GM19099 (cell line): Measurements from ENCODE around the gene GOLT1B.

Experiments
- POLR2A ChIP-seq: IDR thresholded peaks from 3 replicates; pipeline ENCODE4 v1.6.1; 2011; ENCODE audit warnings: low read depth; ENCODE audit not compliant: insufficient read length; ENCODE audit errors: extremely low read depth

Gene GOLT1B

DNA sequence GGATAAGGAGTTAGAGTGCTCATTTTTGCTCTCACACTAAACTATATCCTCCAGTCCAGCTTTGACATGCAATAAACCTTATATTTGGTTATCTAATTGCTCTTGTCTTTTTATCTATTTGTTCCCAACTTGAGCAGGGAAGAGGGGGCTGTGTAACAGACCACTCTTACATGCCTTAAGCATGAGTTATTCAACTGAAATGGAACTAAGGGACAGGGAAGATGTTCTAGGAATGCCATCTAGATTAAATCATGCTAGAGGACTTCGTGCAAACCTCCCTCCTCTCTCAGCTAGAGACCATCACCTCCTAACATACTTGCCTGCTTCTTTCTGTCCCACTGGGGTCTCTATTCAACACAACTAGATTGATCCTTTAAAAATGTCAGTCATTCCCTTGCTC lies 45.1 kb downstream of the GOLT1B start:
- TF ChIP-seq POLR2A: no peak

DNA sequence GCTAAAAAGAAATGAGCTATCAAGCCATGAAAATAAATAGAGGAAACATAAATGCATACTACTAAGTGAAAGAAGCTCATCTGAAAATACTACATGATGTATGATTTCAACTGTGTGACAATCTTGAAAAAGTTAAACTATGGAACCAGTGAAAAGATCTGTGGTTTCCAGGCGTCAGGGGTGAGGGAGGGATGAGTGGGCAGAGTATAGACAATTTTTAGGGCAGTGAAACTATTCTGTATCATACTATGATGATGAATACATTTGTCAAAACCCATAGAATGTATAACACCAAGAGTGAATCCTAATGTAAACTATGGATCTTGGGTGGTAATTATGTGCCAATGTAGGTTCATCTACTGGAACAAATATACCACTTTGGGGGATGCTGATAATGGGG lies 45.8 kb downstream of the GOLT1B start:
- TF ChIP-seq POLR2A: no peak

DNA sequence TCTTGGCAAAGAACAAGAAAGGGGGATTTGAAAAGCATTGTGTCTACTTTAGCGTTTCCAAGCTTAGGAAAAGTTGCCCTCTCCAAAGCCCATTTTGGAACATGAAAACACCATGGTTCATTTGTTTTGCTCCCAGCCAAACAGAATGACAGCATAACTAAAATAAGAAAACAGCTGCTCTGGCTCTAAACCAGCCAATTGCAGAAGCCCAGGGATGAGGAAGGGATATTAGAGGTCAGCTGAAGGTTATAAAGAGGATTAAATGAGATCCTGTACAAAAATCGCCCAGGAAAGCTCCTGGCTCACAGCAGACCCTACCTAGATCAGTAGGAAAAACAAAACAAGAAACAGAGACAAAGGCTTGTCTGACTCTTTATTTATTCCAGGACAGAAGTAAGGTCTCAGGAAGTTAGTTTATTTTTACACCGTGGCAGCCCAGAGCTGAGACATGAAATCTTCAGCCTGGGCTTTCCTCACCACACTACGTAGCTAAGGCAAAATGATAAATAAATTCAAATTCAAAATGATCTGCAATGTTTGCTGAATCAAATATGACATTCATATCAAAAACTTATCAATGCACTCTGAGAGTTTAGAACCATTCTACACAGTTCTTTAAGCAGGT lies 50.4 kb downstream of the GOLT1B start:
- no peak for TF ChIP-seq POLR2A

DNA sequence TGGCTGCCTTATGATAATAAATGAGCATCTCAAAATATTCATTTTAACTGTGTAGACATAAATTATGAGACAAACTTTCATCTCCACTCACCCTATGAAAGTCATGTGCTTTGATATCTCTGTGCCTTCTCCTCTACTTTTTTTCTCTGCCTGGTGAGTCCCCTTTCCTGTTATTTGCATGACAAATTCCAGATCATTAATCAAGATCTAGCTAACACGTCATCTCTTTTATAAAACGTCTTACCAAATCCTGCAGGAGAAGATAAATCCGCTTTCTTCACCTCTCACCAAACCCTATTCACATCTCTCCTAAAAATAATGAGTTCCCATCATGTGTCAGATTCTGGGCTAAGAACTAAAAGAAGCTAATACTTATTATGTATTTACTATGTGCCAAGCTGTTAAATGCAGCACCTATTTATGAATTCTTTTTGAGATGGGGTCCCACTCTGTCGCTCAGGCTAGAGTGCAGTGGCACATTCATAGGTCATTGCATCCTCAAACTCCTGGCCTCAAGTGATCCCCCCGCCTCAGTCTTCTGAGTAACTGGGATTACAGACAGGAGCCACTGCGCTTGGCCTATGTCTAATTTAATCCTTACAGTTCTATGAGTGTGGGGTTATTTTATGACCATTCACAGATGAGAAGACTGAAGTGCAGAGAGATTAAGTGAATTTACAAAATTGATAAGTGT lies 51.2 kb downstream of the GOLT1B start:
- TF ChIP-seq POLR2A: no peak

DNA sequence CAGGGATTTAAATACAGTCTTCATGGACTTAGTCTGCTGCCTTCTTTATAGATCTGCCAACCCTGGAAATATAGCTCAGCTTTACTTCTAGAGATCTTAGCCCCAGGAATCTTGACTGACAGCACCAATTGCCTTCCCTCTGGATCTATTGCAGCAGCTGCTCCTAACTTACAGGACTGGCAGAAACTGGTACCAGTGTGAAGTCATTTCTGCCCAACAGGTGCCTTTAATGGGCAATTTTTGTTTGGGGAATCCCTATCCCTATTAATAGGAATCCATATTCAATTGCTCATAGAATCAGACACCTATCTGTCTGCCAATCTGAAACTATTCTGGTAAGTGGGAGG lies 51.7 kb downstream of the GOLT1B start:
- no peak for TF ChIP-seq POLR2A

DNA sequence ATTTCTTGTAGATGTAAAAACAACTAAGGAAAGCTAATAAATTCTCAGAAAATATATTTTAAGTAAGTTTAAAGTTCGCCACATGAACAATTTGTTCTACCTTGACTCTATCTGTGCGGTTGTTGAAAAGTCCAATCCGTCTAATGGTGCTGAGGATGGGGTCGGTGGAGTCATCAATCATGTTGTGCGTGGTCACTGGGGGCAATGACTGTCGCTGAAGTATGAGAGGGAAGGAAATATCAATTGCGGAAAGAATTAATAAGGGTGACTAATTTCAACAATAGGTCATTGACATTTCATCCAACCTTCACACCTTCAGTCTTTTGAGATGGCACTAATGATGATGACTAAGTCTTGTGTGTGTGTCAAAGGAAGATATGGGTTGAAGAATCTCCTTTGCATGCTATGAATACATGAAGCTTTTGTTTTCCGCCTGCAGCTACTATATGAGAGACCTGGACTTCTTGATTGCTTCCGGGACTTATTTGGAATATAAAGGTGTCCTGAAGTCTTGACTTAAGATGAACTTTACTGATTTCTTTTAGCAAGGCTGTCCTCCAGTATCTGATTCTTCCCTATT lies 56.6 kb downstream of the GOLT1B start:
- TF ChIP-seq POLR2A: no peak

DNA sequence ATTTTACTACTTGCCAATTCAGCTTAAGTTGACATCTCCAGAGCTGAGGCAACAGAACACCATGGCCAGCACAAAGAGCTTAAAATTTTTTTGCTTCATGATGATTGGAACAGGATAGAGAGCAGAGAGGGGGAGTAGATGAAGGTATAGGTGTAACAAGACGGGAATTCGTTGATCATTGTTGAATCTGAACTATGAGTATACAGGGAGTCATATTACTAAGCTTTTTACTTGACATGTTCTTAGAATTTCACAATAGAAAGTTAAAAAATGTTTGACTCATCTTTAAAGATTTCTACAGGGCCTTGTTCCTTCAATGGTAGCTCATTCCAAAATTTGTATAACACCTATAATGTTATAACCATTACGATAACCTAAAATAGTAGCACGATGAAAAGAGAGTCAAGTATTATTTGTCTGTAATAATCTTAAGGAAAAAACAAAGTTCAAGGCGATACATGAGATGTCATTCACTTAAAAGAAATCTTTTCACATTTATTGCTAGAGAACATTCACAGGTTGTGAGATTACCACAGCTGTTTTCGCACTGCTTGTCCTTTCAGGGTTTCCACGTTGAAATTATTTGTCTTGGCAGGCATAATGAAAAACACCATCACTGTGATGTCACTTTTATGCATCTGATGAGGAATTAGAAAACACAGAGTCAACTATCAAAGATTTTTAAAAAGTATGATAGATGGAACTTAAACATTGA lies 58.4 kb downstream of the GOLT1B start:
- TF ChIP-seq POLR2A: no peak

DNA sequence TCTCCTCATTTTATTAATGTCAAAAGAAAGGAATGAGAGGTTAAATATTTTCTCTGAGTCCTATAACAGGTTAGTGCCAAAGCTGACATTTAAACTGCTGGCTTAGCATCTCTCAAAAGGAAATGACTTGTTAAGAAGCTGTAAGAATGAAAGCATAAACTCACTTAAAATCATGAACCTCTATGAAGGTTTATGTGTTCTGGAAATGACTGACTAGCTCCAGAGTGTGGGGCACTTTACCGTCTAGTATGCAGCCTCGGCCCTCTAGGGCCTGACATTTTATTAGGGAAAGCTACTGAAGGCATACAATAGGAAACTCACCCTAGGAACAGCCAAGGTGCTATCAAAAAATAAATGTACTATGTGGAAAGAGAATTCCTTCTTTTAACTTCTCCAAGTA lies 59.6 kb downstream of the GOLT1B start:
- no peak for TF ChIP-seq POLR2A

DNA sequence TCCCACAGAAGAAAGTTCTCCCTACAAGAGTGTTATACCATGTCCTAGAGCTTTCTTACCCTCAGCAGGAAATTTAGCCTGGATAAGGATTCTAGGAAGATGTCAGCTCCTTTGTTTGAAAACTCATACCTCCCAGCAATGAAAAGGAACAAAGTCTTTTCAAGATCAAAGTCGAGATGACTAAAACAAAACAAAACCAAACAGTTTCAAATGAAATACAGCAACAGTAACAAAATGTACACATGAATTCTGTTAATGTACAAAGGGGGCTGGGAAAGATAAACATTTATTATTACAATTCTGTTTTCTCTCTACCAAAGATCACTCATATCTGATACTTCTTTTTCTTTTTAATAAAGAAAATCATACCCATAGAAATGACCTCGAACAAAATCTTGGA lies 61.3 kb downstream of the GOLT1B start:
- TF ChIP-seq POLR2A: no peak

DNA sequence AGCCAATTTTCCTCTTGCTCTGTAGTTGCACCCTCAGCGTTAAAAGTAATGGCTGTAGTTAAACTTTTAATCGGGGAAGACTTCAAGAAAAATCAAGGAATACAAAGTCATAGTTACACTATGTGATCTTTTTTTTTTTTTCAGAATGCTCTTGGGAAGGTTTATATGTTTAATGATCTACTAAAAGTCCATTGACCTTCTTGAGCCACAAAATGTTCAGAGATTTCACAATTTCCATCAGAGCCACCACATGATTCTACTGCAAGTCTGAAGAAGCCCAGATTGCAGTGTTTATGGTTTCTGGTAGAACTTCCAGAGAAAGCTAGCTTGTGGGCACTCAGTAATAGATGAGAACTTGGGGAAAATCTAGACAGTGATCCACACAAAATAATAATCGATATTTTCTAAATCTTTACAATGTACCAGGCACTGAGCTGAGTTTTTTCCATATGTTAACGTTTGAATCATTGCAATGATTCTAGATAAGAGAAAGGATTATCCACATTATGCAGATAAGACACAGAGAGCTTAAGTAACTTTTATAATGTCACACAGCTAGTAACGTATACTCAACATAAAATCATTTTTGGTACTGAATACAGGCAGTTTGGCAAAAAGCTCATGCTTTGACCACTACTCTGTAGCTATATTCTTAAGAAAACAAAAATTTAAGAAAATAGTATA lies 64.8 kb downstream of the GOLT1B start:
- TF ChIP-seq POLR2A: no peak

DNA sequence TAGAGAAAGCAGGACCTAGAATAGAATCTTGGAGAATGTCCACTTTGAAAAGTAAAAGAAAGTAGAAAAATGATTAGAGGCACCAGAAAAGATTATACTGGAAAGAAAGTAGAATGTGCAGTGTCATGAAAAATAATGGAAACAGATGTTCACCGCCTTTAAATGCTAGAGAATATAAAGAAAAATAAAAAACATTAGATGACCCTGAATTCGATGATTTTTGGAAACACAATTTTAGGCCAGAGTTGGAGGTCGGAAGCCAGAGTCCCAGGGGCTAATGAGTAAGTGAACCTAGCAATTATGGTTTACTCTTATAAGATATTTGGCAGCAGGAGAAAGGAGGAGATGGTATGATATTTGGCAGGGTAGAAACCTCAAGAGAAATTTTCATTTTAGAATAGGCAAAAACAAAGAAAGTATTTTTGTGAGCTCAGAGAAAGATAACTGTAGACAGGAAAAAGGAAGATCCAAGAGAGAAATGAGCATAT lies 65.4 kb downstream of the GOLT1B start:
- no peak for TF ChIP-seq POLR2A
